KMS-11 (cell line): Measurements from ENCODE around the gene MAGOHB.

Experiments used
- H2AFZ ChIP-seq: fragments of 200-600 bp; sonication (generic); 2 replicates; pipeline ENCODE4 v1.6.1; 2016; ENCODE audit warnings: antibody characterized with exemption, mixed run types, low read depth
- H3K27ac ChIP-seq: fragments of 200-600 bp; sonication (generic); 2 replicates; pipeline ENCODE4 v1.6.1; 2016; ENCODE audit warnings: mild to moderate bottlenecking, mixed run types
- H3K27me3 ChIP-seq: fragments of 200-600 bp; sonication (generic); 2 replicates; pipeline ENCODE4 v1.6.1; 2017; ENCODE audit warnings: mild to moderate bottlenecking, low read depth, mixed run types, moderate library complexity; ENCODE audit not compliant: insufficient read depth
- H3K36me3 ChIP-seq: fragments of 200-600 bp; sonication (generic); 2 replicates; pipeline ENCODE4 v1.6.1; 2017; ENCODE audit warnings: mild to moderate bottlenecking, mixed run types; ENCODE audit not compliant: insufficient read depth
- H3K4me1 ChIP-seq: fragments of 200-600 bp; sonication (generic); 2 replicates; pipeline ENCODE4 v1.6.1; 2016; ENCODE audit warnings: mild to moderate bottlenecking, low read depth, mixed run types; ENCODE audit not compliant: poor library complexity, severe bottlenecking
- H3K4me2 ChIP-seq: fragments of 200-600 bp; sonication (generic); 2 replicates; pipeline ENCODE4 v1.7.0; 2016; ENCODE audit warnings: mild to moderate bottlenecking, mixed run types
- H3K4me3 ChIP-seq: fragments of 200-600 bp; sonication (generic); IDR thresholded peaks from 2 replicates; pipeline ENCODE4 v1.6.1; 2017; ENCODE audit warnings: low read depth, low read length, mixed read lengths; ENCODE audit not compliant: insufficient read depth
- H3K79me2 ChIP-seq: fragments of 200-600 bp; sonication (generic); 2 replicates; pipeline ENCODE4 v1.6.1; 2016; ENCODE audit warnings: low read depth, mixed run types; ENCODE audit not compliant: insufficient read depth
- H3K9ac ChIP-seq: fragments of 200-600 bp; sonication (generic); 2 replicates; pipeline ENCODE4 v1.6.1; 2016; ENCODE audit warnings: mild to moderate bottlenecking, mixed run types
- H4K20me1 ChIP-seq: fragments of 200-600 bp; sonication (generic); 2 replicates; pipeline ENCODE4 v1.6.1; 2016; ENCODE audit warnings: mild to moderate bottlenecking, mixed run types; ENCODE audit not compliant: insufficient read depth
- TF ChIP-seq, protein P1 (sequence below): fragments of 200-600 bp; sonication (generic); conservative IDR thresholded peaks from 2 replicates; pipeline ENCODE4 v1.6.1; 2017; ENCODE audit warnings: low read depth, mild to moderate bottlenecking, antibody characterized with exemption, low read length, moderate library complexity, mixed read lengths

Gene MAGOHB

GRCh38 chr12:10645910-10646309, 32.5 kb upstream of the MAGOHB start:
- H2AFZ ChIP-seq = no peak overlapping the region

GRCh38 chr12:10641735-10642500, 28.5 kb upstream of the MAGOHB start:
- Histone ChIP-seq H3K4me3 (no peak overlapping the region), H3K27me3 (no peaks in the 10 kb centered on the region), H3K36me3 (no peaks in the 10 kb centered on the region), H3K4me2 (no peak overlapping the region), H3K4me1 (no peaks in the 10 kb centered on the region), H2AFZ (no peak overlapping the region), H4K20me1 (no peaks in the 10 kb centered on the region), H3K9ac (no peak overlapping the region), H3K27ac (no peak overlapping the region), H3K79me2 (no peaks in the 10 kb centered on the region)
- TF ChIP-seq, protein P1, sequence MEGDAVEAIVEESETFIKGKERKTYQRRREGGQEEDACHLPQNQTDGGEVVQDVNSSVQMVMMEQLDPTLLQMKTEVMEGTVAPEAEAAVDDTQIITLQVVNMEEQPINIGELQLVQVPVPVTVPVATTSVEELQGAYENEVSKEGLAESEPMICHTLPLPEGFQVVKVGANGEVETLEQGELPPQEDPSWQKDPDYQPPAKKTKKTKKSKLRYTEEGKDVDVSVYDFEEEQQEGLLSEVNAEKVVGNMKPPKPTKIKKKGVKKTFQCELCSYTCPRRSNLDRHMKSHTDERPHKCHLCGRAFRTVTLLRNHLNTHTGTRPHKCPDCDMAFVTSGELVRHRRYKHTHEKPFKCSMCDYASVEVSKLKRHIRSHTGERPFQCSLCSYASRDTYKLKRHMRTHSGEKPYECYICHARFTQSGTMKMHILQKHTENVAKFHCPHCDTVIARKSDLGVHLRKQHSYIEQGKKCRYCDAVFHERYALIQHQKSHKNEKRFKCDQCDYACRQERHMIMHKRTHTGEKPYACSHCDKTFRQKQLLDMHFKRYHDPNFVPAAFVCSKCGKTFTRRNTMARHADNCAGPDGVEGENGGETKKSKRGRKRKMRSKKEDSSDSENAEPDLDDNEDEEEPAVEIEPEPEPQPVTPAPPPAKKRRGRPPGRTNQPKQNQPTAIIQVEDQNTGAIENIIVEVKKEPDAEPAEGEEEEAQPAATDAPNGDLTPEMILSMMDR = no peak

More at GRCh38 chr12:10645910-10646309, 32.5 kb upstream of the MAGOHB start:
- Histone ChIP-seq H3K27me3 (no peaks in the 10 kb centered on the region), H3K4me2 (no peak overlapping the region), H3K9ac (no peak overlapping the region), H3K79me2 (no peaks in the 10 kb centered on the region), H3K4me3 (no peak overlapping the region), H4K20me1 (no peaks in the 10 kb centered on the region), H3K4me1 (no peaks in the 10 kb centered on the region), H3K36me3 (no peaks in the 10 kb centered on the region), H3K27ac (no peak overlapping the region)
- TF ChIP-seq, protein P1 = no peak

- H2AFZ ChIP-seq = no peak overlapping the region
- H3K9ac ChIP-seq = no peak overlapping the region
- no peak overlapping the region for H3K4me3 ChIP-seq
- no peaks in the 10 kb centered on the region for H4K20me1 ChIP-seq
- no peaks in the 10 kb centered on the region for H3K4me1 ChIP-seq
- H3K79me2 ChIP-seq = no peaks in the 10 kb centered on the region
- H3K27ac ChIP-seq = no peak overlapping the region
- no peak overlapping the region for H3K4me2 ChIP-seq
- H3K27me3 ChIP-seq = no peaks in the 10 kb centered on the region
- TF ChIP-seq, protein P1 = no peak
- H3K36me3 ChIP-seq = no peaks in the 10 kb centered on the region
These were observed 25.3 kb upstream of the MAGOHB start for GRCh38 chr12:10638728-10639127.

GRCh38 chr12:10636611-10637010, 23.2 kb upstream of the MAGOHB start:
- TF ChIP-seq, protein P1 = no peak

More at GRCh38 chr12:10636611-10637010, 23.2 kb upstream of the MAGOHB start:
- Histone ChIP-seq H4K20me1 (no peaks in the 10 kb centered on the region), H3K27me3 (no peaks in the 10 kb centered on the region), H3K4me2 (no peak overlapping the region), H3K4me1 (no peaks in the 10 kb centered on the region), H3K36me3 (no peaks in the 10 kb centered on the region), H3K79me2 (no peaks in the 10 kb centered on the region), H3K4me3 (no peak overlapping the region), H3K9ac (no peak overlapping the region), H3K27ac (no peak overlapping the region), H2AFZ (no peak overlapping the region)
